Thoracic aorta (tissue), 2 donors: ENCODE results near the gene FTSJ3. TPM values are rescaled to one million over a fixed set of nuclear protein-coding genes. Genes with fewer than 3 reads are reported as not detected.

Source experiments
- ATAC-seq: fragments of 150-250 bp; one replicate; pipeline ENCODE4 v1.8.0; 2017; ENCODE audit warnings: low read depth; ENCODE audit not compliant: insufficient number of reproducible peaks, low FRiP score
- DNase-seq: peaks from one replicate; pipeline ENCODE4 v3.0.0-alpha.2; 2020; ENCODE audit warnings: low spot score
- H3K27ac ChIP-seq, 2 donors: fragments of 200-600 bp; sonication (generic); 1 replicate in 1 of 2; 2 replicates in 1 of 2; pipeline ENCODE4 v1.5.1; 2016; ENCODE audit warnings: mild to moderate bottlenecking in 2 of 2, moderate library complexity in 2 of 2
- H3K27me3 ChIP-seq: fragments of 200-600 bp; sonication (generic); replicated peaks from 2 replicates; pipeline ENCODE4 v1.6.0; 2016; ENCODE audit warnings: mild to moderate bottlenecking; ENCODE audit not compliant: insufficient read depth
- H3K36me3 ChIP-seq: fragments of 200-600 bp; sonication (generic); one replicate; pipeline ENCODE4 v1.5.1; 2016
- H3K4me1 ChIP-seq, 2 donors: fragments of 200-600 bp; sonication (generic); 1 replicate in 1 of 2; 2 replicates in 1 of 2; pipeline versions ENCODE4 v1.5.1 to v1.6.0; 2016; ENCODE audit warnings: low read depth in 2 of 2, mild to moderate bottlenecking in 1 of 2; ENCODE audit not compliant: control insufficient read depth in 1 of 2
- H3K4me3 ChIP-seq: fragments of 200-600 bp; sonication (generic); 2 replicates; pipeline ENCODE4 v1.5.1; 2016; ENCODE audit warnings: mild to moderate bottlenecking
- H3K9me3 ChIP-seq: fragments of 200-600 bp; sonication (generic); 2 replicates; pipeline ENCODE4 v1.5.1; 2016
- CTCF ChIP-seq: fragments of 200-600 bp; sonication (generic); IDR thresholded peaks from one replicate; pipeline ENCODE4 v1.5.1; 2019; ENCODE audit warnings: antibody characterized with exemption
- total RNA-seq, 2 donors: library from RNA; depleted of rRNA; stranded (reverse); fragments of >200 nt; gene quantifications; one replicate each; pipeline versions ENCODE4 v1.1.0 to v1.2.3, GENCODE V29; 2016

FTSJ3 gene
- total RNA-seq, 2 donors from 2014 or later, result 38.2 to 52.9 TPM

GRCh38 chr17:63831505-63831904 lies 4.0 kb upstream of the FTSJ3 start:
- no peak overlapping the region for H3K27ac ChIP-seq
- no peak overlapping the region for H3K4me3 ChIP-seq

GRCh38 chr17:63830904-63831491 lies 3.5 kb upstream of the FTSJ3 start:
- peaks cover 67% of the 10 kb centered on the region for H3K36me3 ChIP-seq
- TF ChIP-seq CTCF, result no peak
- no peak overlapping the region for H3K27ac ChIP-seq
- no peaks in the 10 kb centered on the region for H3K27me3 ChIP-seq
- ATAC-seq (no peak), DNase-seq (no peak)
- peaks cover 7 to 38% of the 10 kb centered on the region in 2 donors for H3K4me1 ChIP-seq
- H3K9me3 ChIP-seq, result no peaks in the 10 kb centered on the region
- H3K4me3 ChIP-seq, result no peak overlapping the region

More at GRCh38 chr17:63831505-63831904, 4.0 kb upstream of the FTSJ3 start:
- Histone ChIP-seq H3K9me3 (no peaks in the 10 kb centered on the region), H3K36me3 (peaks cover 70% of the 10 kb centered on the region), H3K27me3 (no peaks in the 10 kb centered on the region), H3K4me1 (peaks cover 3 to 33% of the 10 kb centered on the region in 2 donors)
- ATAC-seq (no peak), DNase-seq (no peak)
- no peak for TF ChIP-seq CTCF

DNA sequence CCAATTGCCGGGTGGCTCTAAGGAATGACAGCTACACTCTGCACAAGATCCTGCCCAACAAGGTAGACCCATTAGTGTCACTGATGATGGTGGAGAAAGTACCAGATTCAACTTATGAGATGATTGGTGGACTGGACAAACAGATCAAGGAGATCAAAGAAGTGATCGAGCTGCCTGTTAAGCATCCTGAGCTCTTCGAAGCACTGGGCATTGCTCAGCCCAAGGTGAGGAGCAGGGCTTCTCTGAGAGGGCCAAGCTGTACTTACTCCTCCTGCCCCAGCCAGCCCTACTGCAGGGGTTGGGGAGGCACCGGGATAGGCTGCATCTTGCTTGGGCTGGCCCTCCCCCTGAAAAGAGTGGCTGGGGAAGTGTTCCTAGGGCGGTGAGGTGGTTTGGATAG lies 2.8 kb upstream of the FTSJ3 start:
- no peak overlapping the region for H3K27ac ChIP-seq
- no peaks in the 10 kb centered on the region for H3K9me3 ChIP-seq
- no peak overlapping the region for H3K4me3 ChIP-seq
- DNase-seq, result no peak
- TF ChIP-seq CTCF, result no peak
- ATAC-seq, result no peak
- H3K4me1 ChIP-seq, result peaks cover 12 to 40% of the 10 kb centered on the region in 2 donors
- H3K36me3 ChIP-seq, result peaks cover 65% of the 10 kb centered on the region
- no peaks in the 10 kb centered on the region for H3K27me3 ChIP-seq

- H3K4me3 ChIP-seq, result peak overlapping the region; percentile 88
- no peak for ATAC-seq
These were observed 1.5 kb upstream of the FTSJ3 start for GRCh38 chr17:63828936-63829335.

GRCh38 chr17:63827801-63828221 lies 348 bp upstream of the FTSJ3 start:
- no peak for TF ChIP-seq CTCF
- Histone ChIP-seq H3K27me3 (no peaks in the 10 kb centered on the region), H3K27ac (peak overlapping the region; percentile 76 to 87), H3K36me3 (peaks cover 65% of the 10 kb centered on the region), H3K9me3 (no peaks in the 10 kb centered on the region), H3K4me1 (peaks cover 12 to 31% of the 10 kb centered on the region in 2 donors), H3K4me3 (peak overlapping the region; percentile 88)
- ATAC-seq, result no peak
- no peak for DNase-seq

More at GRCh38 chr17:63828936-63829335, 1.5 kb upstream of the FTSJ3 start:
- H3K27me3 ChIP-seq, result no peaks in the 10 kb centered on the region
- H3K36me3 ChIP-seq, result peaks cover 65% of the 10 kb centered on the region
- no peak overlapping the region for H3K27ac ChIP-seq
- peaks cover 12 to 31% of the 10 kb centered on the region in 2 donors for H3K4me1 ChIP-seq
- TF ChIP-seq CTCF, result no peak
- DNase-seq, result no peak
- H3K9me3 ChIP-seq, result no peaks in the 10 kb centered on the region
